Lower leg skin (tissue), 4 donors: ENCODE measurements around the gene PACC1. TPM values are rescaled to one million over a fixed set of nuclear protein-coding genes. Genes with fewer than 3 reads are reported as not detected.

Experiments
- DNase-seq, 2 donors: peaks; one replicate each; pipeline ENCODE4 v3.0.0-alpha.2; 2019; ENCODE audit warnings: low spot score in 2 of 2
- H3K4me3 ChIP-seq: fragments of 200-600 bp; sonication (generic); 2 replicates; pipeline ENCODE4 v1.5.1; 2017; ENCODE audit warnings: mild to moderate bottlenecking, low read depth; ENCODE audit not compliant: poor library complexity, severe bottlenecking
- POLR2A ChIP-seq, 2 donors: fragments of 450-650 bp; IDR thresholded peaks; one replicate each; pipeline ENCODE4 v1.6.1; 2016 to 2017; ENCODE audit warnings: antibody characterized with exemption in 2 of 2, mild to moderate bottlenecking in 1 of 2, moderate library complexity in 1 of 2
- WGBS, 2 donors: methylation state at CpG; one replicate each; pipeline ENCODE4 v1.1.5; 2018; 5-methylcytosine and 5-hydroxymethylcytosine counted together
- intact Hi-C: fragments of 100-400 bp; cut with DNase I; formaldehyde crosslinking; loops from one replicate; pipeline ENCODE4 v1.15.0; 2023; ENCODE audit warnings: low total_unique reads
- total RNA-seq, 4 donors: library from RNA; depleted of rRNA; stranded (reverse); fragments of >200 nt; gene quantifications; one replicate each; pipeline ENCODE4 v1.1.0, GENCODE V29; 2016
- TF ChIP-seq, protein P1 (sequence below), 3 donors: fragments of 450-650 bp; IDR thresholded peaks; one replicate each; pipeline ENCODE4 v1.5.1; 2016; ENCODE audit warnings: antibody characterized with exemption in 3 of 3, mild to moderate bottlenecking in 3 of 3, moderate library complexity in 2 of 3

Gene PACC1
- total RNA-seq, 4 donors from 2014 or later: 2.5 to 8.6 (median 6.1) TPM

DNA sequence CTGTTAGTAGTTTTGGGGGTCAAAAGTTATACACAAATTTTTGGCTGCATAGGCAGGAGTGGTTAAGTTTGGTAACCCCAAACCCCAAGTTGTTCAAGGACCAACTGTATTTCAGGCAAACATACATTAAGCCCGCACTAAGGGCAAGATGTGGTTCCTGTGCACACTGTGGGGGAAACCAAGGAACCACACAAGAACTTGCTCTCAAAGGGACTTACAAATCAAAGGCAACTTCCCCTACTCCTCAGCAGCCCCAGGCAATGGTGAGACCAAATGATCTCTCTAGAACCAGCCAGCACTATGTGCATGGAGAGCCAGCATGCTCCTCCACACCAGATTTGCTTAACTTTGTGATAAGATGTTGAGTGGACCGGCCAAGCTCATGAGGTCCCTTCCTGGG is 35.3 kb downstream of the PACC1 start:
- WGBS, 2 donors: 95 to 98% methylated on average over 2 of the region's 2 CpGs
- DNase-seq: no peak
- intact Hi-C loops: no loop called here

DNA sequence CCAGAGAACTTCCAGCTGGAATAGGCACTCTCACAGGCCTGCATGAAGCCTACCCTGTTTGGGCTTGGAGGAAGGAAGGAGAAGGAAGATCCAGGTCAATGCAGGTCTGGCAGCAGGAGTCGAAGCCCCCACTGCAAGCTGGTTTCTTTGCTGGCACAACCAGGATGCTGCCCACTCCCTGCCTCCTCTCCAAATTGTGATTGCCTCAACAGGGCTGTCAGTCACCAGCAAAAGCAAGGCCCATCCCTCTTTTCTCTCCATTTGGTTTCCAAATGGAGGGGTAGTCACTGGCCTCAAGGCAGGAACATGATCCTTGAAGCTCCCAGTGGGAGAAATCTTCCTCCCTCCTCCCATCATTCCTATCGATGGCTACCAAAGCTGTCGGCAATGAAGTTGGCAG is 37.0 kb downstream of the PACC1 start:
- TF ChIP-seq, protein P1, sequence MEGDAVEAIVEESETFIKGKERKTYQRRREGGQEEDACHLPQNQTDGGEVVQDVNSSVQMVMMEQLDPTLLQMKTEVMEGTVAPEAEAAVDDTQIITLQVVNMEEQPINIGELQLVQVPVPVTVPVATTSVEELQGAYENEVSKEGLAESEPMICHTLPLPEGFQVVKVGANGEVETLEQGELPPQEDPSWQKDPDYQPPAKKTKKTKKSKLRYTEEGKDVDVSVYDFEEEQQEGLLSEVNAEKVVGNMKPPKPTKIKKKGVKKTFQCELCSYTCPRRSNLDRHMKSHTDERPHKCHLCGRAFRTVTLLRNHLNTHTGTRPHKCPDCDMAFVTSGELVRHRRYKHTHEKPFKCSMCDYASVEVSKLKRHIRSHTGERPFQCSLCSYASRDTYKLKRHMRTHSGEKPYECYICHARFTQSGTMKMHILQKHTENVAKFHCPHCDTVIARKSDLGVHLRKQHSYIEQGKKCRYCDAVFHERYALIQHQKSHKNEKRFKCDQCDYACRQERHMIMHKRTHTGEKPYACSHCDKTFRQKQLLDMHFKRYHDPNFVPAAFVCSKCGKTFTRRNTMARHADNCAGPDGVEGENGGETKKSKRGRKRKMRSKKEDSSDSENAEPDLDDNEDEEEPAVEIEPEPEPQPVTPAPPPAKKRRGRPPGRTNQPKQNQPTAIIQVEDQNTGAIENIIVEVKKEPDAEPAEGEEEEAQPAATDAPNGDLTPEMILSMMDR (IDR thresholded peaks at IDR 0.05): no peak
- no peak for TF ChIP-seq POLR2A (IDR thresholded peaks at IDR 0.05)
- no peak overlapping the region for H3K4me3 ChIP-seq
- no peak for DNase-seq
- WGBS, 2 donors: 96 to 100% methylated on average over 3 of the region's 3 CpGs
- intact Hi-C loops: no loop called here

More for the DNA sequence above, 35.3 kb downstream of the PACC1 start:
- H3K4me3 ChIP-seq: no peak overlapping the region
- TF ChIP-seq POLR2A (IDR thresholded peaks at IDR 0.05): no peak
- TF ChIP-seq, protein P1 (IDR thresholded peaks at IDR 0.05): no peak

DNA sequence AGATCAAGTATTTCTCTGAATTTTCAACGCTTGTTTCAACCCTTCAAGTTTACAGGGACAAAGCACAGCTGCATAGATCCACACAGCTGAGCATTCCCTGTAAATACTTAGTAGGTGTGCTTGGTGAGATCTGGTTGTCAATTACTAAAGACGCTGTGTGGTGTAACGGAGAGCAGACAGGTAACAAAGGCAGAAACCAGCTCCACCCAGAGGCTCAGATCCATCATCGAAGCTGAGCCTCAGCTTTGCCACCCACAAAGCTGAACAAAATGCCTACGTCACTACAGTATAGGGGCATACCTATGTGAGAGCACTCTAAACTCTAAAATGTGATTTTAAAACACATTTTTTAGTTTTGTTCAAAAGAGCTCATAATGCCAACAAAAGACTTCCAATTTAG is 38.7 kb downstream of the PACC1 start:
- WGBS, 2 donors: 88 to 92% methylated on average over 5 of the region's 5 CpGs
- intact Hi-C loops: no loop called here

DNA sequence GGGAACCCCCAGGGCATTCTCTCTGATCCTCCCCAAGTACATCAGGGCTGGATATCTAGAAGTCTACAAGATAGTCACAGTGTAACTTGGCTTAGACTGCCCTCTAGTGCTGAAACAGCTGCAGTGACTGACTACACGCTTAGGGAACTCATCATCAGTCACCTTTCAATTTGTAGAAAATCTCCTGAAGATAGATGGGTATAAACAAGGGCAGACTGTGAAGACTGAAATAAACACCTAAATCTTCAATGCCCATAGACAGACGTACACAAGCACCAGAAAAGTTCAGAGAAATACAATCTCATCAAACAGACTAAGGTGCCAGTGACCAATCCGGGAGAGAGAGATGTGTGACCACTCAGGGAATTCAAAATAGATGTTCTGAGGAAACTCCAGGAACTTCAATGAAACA is 46.6 kb downstream of the PACC1 start:
- DNase-seq: peak in 1 of 2 donors; percentile 62
- TF ChIP-seq POLR2A (IDR thresholded peaks at IDR 0.05): no peak
- TF ChIP-seq, protein P1 (IDR thresholded peaks at IDR 0.05): peak in 1 of 3 donors; percentile 66
- 69 to 72% methylated on average over 3 of the region's 3 CpGs for WGBS, 2 donors
- no peak overlapping the region for H3K4me3 ChIP-seq
- intact Hi-C loops: no loop called here

More for the DNA sequence above, 38.7 kb downstream of the PACC1 start:
- no peak overlapping the region for H3K4me3 ChIP-seq
- TF ChIP-seq, protein P1 (IDR thresholded peaks at IDR 0.05): no peak
- TF ChIP-seq POLR2A (IDR thresholded peaks at IDR 0.05): no peak
- no peak for DNase-seq

DNA sequence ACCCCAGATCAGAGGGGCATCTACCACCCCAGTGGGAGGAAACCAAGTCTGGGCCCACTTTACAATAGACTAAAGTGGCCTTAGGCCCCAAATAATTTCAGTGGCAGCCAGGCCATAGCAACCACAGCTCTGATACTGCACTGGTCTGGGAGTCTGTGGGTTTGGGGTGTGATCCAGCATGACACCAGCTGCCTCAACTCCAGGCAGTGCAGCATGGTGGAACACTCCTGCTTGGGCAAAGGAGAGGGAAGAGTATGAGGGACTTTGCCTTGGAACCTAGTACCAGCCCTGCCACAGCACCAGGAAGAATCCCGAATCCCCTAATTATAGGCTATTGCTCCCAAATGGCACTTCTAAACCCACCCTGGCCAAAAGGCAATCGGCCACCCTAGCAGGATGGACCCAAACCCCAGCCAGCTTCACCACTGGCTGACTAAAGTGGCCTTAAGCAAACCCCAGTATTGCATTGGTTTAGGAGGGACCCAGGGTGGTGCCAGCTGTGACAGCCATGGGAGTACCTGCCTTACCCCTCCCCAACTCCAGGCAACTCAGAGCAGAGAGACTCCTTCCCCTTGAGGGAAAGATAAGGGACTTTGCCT is 47.1 kb downstream of the PACC1 start:
- intact Hi-C loops: no loop called here
- TF ChIP-seq, protein P1 (IDR thresholded peaks at IDR 0.05): no peak
- no peak for TF ChIP-seq POLR2A (IDR thresholded peaks at IDR 0.05)
- no peak for DNase-seq
- no peak overlapping the region for H3K4me3 ChIP-seq
- WGBS, 2 donors: 80% methylated on average over 2 of the region's 2 CpGs; no CpG with 5 or more reads in 1 of the 2 donors

DNA sequence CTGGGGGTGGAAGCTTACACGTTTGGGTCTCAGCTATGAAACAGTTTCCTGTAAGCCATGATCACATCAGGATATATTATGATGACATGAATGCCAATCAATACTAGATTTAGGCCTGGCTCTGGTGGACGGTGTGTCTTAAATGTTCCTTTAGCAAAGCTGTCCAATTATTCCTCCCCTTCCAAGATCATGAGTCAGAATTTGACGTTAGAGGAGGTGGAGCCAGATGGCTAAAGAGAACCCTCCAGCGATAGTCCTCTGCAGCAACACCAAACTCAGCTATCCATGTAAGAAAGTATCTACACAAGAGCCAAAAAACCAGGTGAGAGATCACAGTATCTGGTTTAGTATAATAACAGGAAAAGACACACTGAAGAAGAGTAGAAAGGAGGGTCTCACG is 47.8 kb downstream of the PACC1 start:
- 44 to 49% methylated on average over 5 of the region's 5 CpGs for WGBS, 2 donors
- TF ChIP-seq, protein P1 (IDR thresholded peaks at IDR 0.05): no peak
- TF ChIP-seq POLR2A (IDR thresholded peaks at IDR 0.05): no peak
- no peak for DNase-seq
- H3K4me3 ChIP-seq: no peak overlapping the region
- intact Hi-C loops: no loop called here
